CD4-positive, alpha-beta T cell treated with Interferon alpha-2 for 1 hour (primary cell): ENCODE measurements around the gene HIBCH.

Experiments used
- DNase-seq, 2 donors: peaks; one replicate each; pipeline ENCODE4 v3.0.0-alpha.2; 2020 to 2022

The HIBCH gene

GRCh38 chr2:190221429-190221828, 98.2 kb downstream of the HIBCH start:
- DNase-seq, result no peak

- DNase-seq, result no peak
These were observed 100.4 kb downstream of the HIBCH start for GRCh38 chr2:190219186-190219585.

- no peak for DNase-seq
These were observed 102.0 kb downstream of the HIBCH start for GRCh38 chr2:190217616-190218015.

GRCh38 chr2:190216829-190217228, 102.8 kb downstream of the HIBCH start:
- DNase-seq, result no peak

- no peak for DNase-seq
These were observed 104.0 kb downstream of the HIBCH start for GRCh38 chr2:190215620-190216019.

GRCh38 chr2:190214426-190215194, 105.0 kb downstream of the HIBCH start:
- no peak for DNase-seq

GRCh38 chr2:190213441-190214335, 105.9 kb downstream of the HIBCH start:
- no peak for DNase-seq

- DNase-seq, result no peak
These were observed 109.2 kb downstream of the HIBCH start for GRCh38 chr2:190210471-190210870.

GRCh38 chr2:190209559-190209958, 110.1 kb downstream of the HIBCH start:
- no peak for DNase-seq

- DNase-seq, result no peak
These were observed 111.7 kb downstream of the HIBCH start for GRCh38 chr2:190207930-190208329.

GRCh38 chr2:190205657-190206056, 114.0 kb downstream of the HIBCH start:
- no peak for DNase-seq

- DNase-seq, result no peak
These were observed 117.0 kb downstream of the HIBCH start for GRCh38 chr2:190202604-190203003.

- DNase-seq, result no peak
These were observed 117.6 kb downstream of the HIBCH start for GRCh38 chr2:190202018-190202417.

GRCh38 chr2:190200603-190201002, 119.0 kb downstream of the HIBCH start:
- DNase-seq, result no peak

GRCh38 chr2:190199530-190199929, 120.1 kb downstream of the HIBCH start:
- no peak for DNase-seq

- DNase-seq, result no peak
These were observed 120.5 kb downstream of the HIBCH start for GRCh38 chr2:190199109-190199508.

GRCh38 chr2:190197143-190197720, 122.4 kb downstream of the HIBCH start:
- DNase-seq, result no peak

- DNase-seq, result no peak
These were observed 129.0 kb downstream of the HIBCH start for GRCh38 chr2:190190507-190191162.

- DNase-seq, result no peak
These were observed 131.3 kb downstream of the HIBCH start for GRCh38 chr2:190188289-190188688.

GRCh38 chr2:190186238-190186637, 133.4 kb downstream of the HIBCH start:
- no peak for DNase-seq

- DNase-seq, result no peak
These were observed 134.2 kb downstream of the HIBCH start for GRCh38 chr2:190185380-190185779.

GRCh38 chr2:190184460-190184859, 135.2 kb downstream of the HIBCH start:
- DNase-seq, result no peak

- no peak for DNase-seq
These were observed 136.1 kb downstream of the HIBCH start for GRCh38 chr2:190183539-190183938.
